A549 (cell line): Measurements from ENCODE around the gene FZD1. TPM values are rescaled to one million over a fixed set of nuclear protein-coding genes. Genes with fewer than 3 reads are reported as not detected.

Experiments
- ATAC-seq, 2 experiments: fragments of 200-7000 bp in 1 of 2; fragments of >200 bp in 1 of 2; cut with Nextera tagmentation in 1 of 2; cut with Tn5 transposase in 1 of 2; 3 replicates each; pipeline versions ENCODE4 v1.8.0 to v1.9.1; 2018 to 2020; ENCODE audit warnings: mild to moderate bottlenecking in 1 of 2, moderate library complexity in 1 of 2
- CTCF ChIA-PET: fragments of 300-600 bp; sonication (Branson Sonifier 250); formaldehyde crosslinking; extraction: SDS; loops from one replicate; lab custom pipeline; 2021; ENCODE audit warnings: antibody characterized with exemption, inconsistent platforms; lab: Yijun Ruan, JAX
- POLR2A ChIA-PET: fragments of 350-600 bp; formaldehyde crosslinking; extraction: SDS; loops from one replicate; lab custom pipeline; 2021; ENCODE audit warnings: antibody characterized with exemption, inconsistent platforms; lab: Yijun Ruan, JAX
- DNase-seq, 2 experiments: peaks; one replicate each; pipeline versions ENCODE4 v3.0.0 to v3.0.0-alpha.2; 2011 to 2016; ENCODE audit warnings: low read depth in 1 of 2, low spot score in 1 of 2
- FAIRE-seq: peaks from 2 replicates; lab custom pipeline; 2011; peaks lifted over from hg19 to GRCh38; lab: Jason Lieb, UNC
- H3K27ac ChIP-seq, 2 experiments: fragments of >200 bp; sonication (Bioruptor Twin); formaldehyde crosslinking; 3 replicates each; pipeline ENCODE4 v1.5.1; 2016 to 2017
- H3K4me1 ChIP-seq: fragments of >200 bp; sonication (Bioruptor Twin); formaldehyde crosslinking; 3 replicates; pipeline ENCODE4 v1.6.1; 2016
- H3K4me2 ChIP-seq: fragments of >200 bp; sonication (Bioruptor Twin); formaldehyde crosslinking; 3 replicates; pipeline ENCODE4 v1.6.1; 2016
- H3K4me3 ChIP-seq: fragments of >200 bp; sonication (Bioruptor Twin); formaldehyde crosslinking; 3 replicates; pipeline ENCODE4 v1.5.1; 2016
- H3K9me3 ChIP-seq: fragments of >200 bp; sonication (Bioruptor Twin); formaldehyde crosslinking; 3 replicates; pipeline ENCODE4 v1.6.1; 2016
- CBX8 ChIP-seq: fragments of 200-600 bp; sonication (generic); IDR thresholded peaks from 2 replicates; pipeline ENCODE4 v1.6.1; 2016
- CEBPB ChIP-seq, 2 experiments: fragments of >200 bp in 1 of 2; sonication (Bioruptor Twin) in 1 of 2; formaldehyde crosslinking in 1 of 2; IDR thresholded peaks; 2 replicates each; pipeline ENCODE4 v1.6.1; 2012 to 2016
- CHD4 ChIP-seq: fragments of 200-600 bp; sonication (generic); IDR thresholded peaks from 2 replicates; pipeline ENCODE4 v1.6.1; 2016; ENCODE audit warnings: antibody characterized with exemption, mild to moderate bottlenecking, borderline replicate concordance
- EHF ChIP-seq: fragments of 250-450 bp; sonication (Bioruptor Pico); IDR thresholded peaks from 2 replicates; pipeline ENCODE4 v1.5.0; 2020; ENCODE audit warnings: mild to moderate bottlenecking
- EHMT2 ChIP-seq: fragments of 200-600 bp; sonication (generic); IDR thresholded peaks from 2 replicates; pipeline ENCODE4 v1.6.1; 2016; ENCODE audit warnings: antibody characterized with exemption, low read depth, mild to moderate bottlenecking, moderate library complexity
- EP300 ChIP-seq, 2 experiments: fragments of >200 bp; sonication (Bioruptor Twin); formaldehyde crosslinking; IDR thresholded peaks; 2 replicates in 1 of 2; 3 replicates in 1 of 2; pipeline ENCODE4 v1.6.1; 2016 to 2017
- FOSB ChIP-seq: fragments of 250-450 bp; sonication (Bioruptor Pico); IDR thresholded peaks from 2 replicates; pipeline ENCODE4 v1.5.0; 2020; ENCODE audit warnings: mild to moderate bottlenecking, moderate library complexity
- FOXS1 ChIP-seq: fragments of 250-450 bp; sonication (Bioruptor Pico); IDR thresholded peaks from 2 replicates; pipeline ENCODE4 v1.5.0; 2020; ENCODE audit warnings: mild to moderate bottlenecking, moderate library complexity
- HEYL ChIP-seq: fragments of 250-450 bp; sonication (Bioruptor Pico); IDR thresholded peaks from 2 replicates; pipeline ENCODE4 v1.8.0; 2021; ENCODE audit warnings: mild to moderate bottlenecking, moderate library complexity
- MAZ ChIP-seq: fragments of 150-350 bp; IDR thresholded peaks from 2 replicates; pipeline ENCODE4 v1.6.1; 2014; ENCODE audit warnings: antibody characterized with exemption, low read depth, low read length, borderline replicate concordance
- PHF8 ChIP-seq: fragments of 200-600 bp; sonication (generic); IDR thresholded peaks from 2 replicates; pipeline ENCODE4 v1.6.1; 2016; ENCODE audit warnings: low read depth, mild to moderate bottlenecking, antibody characterized with exemption, moderate library complexity, borderline replicate concordance
- SMC3 ChIP-seq: fragments of >200 bp; sonication (Bioruptor Twin); formaldehyde crosslinking; IDR thresholded peaks from 3 replicates; pipeline ENCODE4 v1.6.1; 2018; ENCODE audit warnings: inconsistent platforms
- WGBS: methylation state at CpG from one replicate; pipeline ENCODE4 v1.1.6; 2017; ENCODE audit errors: missing lambda C conversion rate; 5-methylcytosine and 5-hydroxymethylcytosine counted together
- polyA plus RNA-seq, 4 experiments: library from polyadenylated mRNA; depleted of rRNA in 3 of 4; stranded (reverse); fragments of >200 nt; fragmentation: RNase III in 1 of 4; extraction: RNeasy Plus Mini Kit Qiagen cat#74134 plus additional on column Dnase treatment in 1 of 4; gene quantifications; 2 replicates in 3 of 4; 3 replicates in 1 of 4; pipeline ENCODE4 v1.2.3, GENCODE V29; 2011 to 2017
- TF ChIP-seq, protein P1 (sequence below): fragments of >200 bp; sonication (Bioruptor Twin); formaldehyde crosslinking; IDR thresholded peaks from 3 replicates; pipeline ENCODE4 v1.6.1; 2016
- TF ChIP-seq, protein P2 (sequence below): fragments of 450-650 bp; IDR thresholded peaks from 2 replicates; pipeline ENCODE4 v1.6.1; 2014; ENCODE audit warnings: antibody characterized with exemption
- TF ChIP-seq, protein P3 (sequence below): fragments of >200 bp; sonication (Bioruptor Twin); formaldehyde crosslinking; IDR thresholded peaks from 3 replicates; pipeline ENCODE4 v1.5.1; 2016
- TF ChIP-seq, protein P4 (sequence below): fragments of 250-450 bp; sonication (Bioruptor Pico); IDR thresholded peaks from 2 replicates; pipeline ENCODE4 v1.5.0; 2021; ENCODE audit warnings: mild to moderate bottlenecking, moderate library complexity, borderline replicate concordance
- TF ChIP-seq, protein P5 (sequence below): fragments of 200-600 bp; sonication (generic); IDR thresholded peaks from 2 replicates; pipeline ENCODE4 v1.6.1; 2016; ENCODE audit warnings: antibody characterized with exemption, mild to moderate bottlenecking, moderate library complexity

The FZD1 gene
- polyA plus RNA-seq, 2 of the 4 experiments (the other 2 are of a cell fraction) = 1.4 TPM

DNA sequence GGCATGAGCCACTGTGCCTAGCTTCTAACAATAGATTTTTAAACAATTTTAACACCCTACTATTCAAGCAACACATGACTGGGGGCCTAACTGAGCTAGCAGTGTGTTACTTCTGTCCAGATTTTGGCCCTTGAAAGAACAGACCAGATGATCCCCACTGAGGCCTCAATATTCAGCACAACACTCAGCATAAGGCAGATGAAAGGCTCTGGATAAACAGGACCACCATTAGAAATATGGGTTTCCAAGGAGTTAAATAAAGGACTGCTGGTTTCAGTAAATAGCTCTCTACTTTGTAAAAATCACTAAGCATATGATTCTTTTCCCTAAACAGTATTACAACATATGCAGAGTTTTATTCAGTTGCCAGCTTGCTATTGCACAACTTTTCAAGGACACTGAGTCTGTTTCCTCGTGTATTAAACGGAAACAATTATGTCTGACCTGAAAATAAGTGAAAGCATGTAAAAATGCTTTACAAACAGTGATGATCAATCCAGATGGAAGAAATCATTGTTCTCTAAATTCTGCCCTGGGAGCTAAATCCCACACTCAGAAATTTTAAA lies 23.8 kb upstream of the FZD1 start:
- POLR2A ChIA-PET = no interaction called here
- WGBS = 38% methylated on average over 2 of the region's 2 CpGs
- no peaks in the 10 kb centered on the region for H3K9me3 ChIP-seq
- no peaks in the 10 kb centered on the region for H3K4me1 ChIP-seq
- ATAC-seq = no peak
- H3K27ac ChIP-seq = no peak overlapping the region
- TF ChIP-seq CEBPB (IDR thresholded peaks at IDR 0.05) (peak; percentile 13 to 45; a peak in 2 of 4 replicates), EHMT2 (no peak)
- TF ChIP-seq, all 56 proteins: peak for 1
- H3K4me3 ChIP-seq = no peak overlapping the region
- no peak for FAIRE-seq
- CTCF ChIA-PET = interaction anchor here (1.1 to 1.5 kb wide), 2 partner anchors 9 to 11 kb away, joined by 3 read pairs; no protein-coding TSS in a partner anchor
- DNase-seq = no peak
- no peak overlapping the region for H3K4me2 ChIP-seq

DNA sequence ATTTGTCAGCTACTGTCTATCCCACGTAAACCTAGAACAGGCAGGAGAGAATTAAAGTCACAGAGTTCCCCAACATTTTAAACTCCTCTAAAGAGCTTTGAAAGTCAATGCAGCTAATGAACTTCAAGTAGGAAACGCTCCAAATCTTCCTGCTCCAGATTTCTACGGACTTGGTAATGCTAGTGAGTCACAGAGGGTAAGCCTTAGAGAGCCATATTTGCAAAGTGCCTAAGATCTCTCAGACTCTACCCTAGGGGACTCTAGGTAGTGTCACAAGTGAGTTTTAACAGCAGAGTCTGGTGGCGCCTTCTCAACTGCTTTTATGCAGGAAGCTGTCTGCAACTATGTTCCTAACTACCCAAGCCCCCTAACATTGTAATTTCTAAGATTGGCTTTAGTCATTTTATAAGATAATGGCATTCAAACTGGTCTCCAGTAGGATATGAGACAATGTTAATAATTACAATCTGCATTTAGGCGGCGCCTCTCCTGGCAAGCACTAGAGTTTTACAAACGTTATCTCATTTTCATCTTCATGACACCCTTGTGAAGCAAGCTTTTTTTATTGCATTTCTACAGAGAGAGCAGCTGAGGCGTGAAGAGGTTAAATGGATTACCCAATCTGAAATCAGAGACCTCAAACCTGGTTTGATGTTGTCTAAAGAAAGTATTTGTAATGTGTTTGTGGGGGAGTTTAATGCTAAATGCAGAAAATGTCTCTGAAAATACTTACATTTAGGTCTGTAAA lies 22.0 kb upstream of the FZD1 start:
- H3K4me1 ChIP-seq = no peaks in the 10 kb centered on the region
- FAIRE-seq = no peak
- ChIA-PET CTCF (no interaction called here), POLR2A (no interaction called here)
- no peak overlapping the region for H3K4me3 ChIP-seq
- no peak overlapping the region for H3K27ac ChIP-seq
- 28% methylated on average over 8 of the region's 8 CpGs for WGBS
- no peak for DNase-seq
- H3K9me3 ChIP-seq = no peaks in the 10 kb centered on the region
- TF ChIP-seq, protein P1, sequence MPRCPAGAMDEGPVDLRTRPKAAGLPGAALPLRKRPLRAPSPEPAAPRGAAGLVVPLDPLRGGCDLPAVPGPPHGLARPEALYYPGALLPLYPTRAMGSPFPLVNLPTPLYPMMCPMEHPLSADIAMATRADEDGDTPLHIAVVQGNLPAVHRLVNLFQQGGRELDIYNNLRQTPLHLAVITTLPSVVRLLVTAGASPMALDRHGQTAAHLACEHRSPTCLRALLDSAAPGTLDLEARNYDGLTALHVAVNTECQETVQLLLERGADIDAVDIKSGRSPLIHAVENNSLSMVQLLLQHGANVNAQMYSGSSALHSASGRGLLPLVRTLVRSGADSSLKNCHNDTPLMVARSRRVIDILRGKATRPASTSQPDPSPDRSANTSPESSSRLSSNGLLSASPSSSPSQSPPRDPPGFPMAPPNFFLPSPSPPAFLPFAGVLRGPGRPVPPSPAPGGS = no peak
- TF ChIP-seq, protein P2, sequence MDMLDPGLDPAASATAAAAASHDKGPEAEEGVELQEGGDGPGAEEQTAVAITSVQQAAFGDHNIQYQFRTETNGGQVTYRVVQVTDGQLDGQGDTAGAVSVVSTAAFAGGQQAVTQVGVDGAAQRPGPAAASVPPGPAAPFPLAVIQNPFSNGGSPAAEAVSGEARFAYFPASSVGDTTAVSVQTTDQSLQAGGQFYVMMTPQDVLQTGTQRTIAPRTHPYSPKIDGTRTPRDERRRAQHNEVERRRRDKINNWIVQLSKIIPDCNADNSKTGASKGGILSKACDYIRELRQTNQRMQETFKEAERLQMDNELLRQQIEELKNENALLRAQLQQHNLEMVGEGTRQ = no peak
- no peak for TF ChIP-seq FOSB (CRISPR knock-in tag)
- TF ChIP-seq, protein P3, sequence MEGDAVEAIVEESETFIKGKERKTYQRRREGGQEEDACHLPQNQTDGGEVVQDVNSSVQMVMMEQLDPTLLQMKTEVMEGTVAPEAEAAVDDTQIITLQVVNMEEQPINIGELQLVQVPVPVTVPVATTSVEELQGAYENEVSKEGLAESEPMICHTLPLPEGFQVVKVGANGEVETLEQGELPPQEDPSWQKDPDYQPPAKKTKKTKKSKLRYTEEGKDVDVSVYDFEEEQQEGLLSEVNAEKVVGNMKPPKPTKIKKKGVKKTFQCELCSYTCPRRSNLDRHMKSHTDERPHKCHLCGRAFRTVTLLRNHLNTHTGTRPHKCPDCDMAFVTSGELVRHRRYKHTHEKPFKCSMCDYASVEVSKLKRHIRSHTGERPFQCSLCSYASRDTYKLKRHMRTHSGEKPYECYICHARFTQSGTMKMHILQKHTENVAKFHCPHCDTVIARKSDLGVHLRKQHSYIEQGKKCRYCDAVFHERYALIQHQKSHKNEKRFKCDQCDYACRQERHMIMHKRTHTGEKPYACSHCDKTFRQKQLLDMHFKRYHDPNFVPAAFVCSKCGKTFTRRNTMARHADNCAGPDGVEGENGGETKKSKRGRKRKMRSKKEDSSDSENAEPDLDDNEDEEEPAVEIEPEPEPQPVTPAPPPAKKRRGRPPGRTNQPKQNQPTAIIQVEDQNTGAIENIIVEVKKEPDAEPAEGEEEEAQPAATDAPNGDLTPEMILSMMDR = no peak
- TF ChIP-seq MAZ = no peak
- TF ChIP-seq CHD4 = no peak
- no peak for TF ChIP-seq FOXS1 (CRISPR knock-in tag)
- no peak for TF ChIP-seq SMC3
- TF ChIP-seq, protein P4, sequence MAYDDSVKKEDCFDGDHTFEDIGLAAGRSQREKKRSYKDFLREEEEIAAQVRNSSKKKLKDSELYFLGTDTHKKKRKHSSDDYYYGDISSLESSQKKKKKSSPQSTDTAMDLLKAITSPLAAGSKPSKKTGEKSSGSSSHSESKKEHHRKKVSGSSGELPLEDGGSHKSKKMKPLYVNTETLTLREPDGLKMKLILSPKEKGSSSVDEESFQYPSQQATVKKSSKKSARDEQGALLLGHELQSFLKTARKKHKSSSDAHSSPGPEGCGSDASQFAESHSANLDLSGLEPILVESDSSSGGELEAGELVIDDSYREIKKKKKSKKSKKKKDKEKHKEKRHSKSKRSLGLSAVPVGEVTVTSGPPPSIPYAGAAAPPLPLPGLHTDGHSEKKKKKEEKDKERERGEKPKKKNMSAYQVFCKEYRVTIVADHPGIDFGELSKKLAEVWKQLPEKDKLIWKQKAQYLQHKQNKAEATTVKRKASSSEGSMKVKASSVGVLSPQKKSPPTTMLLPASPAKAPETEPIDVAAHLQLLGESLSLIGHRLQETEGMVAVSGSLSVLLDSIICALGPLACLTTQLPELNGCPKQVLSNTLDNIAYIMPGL (CRISPR knock-in tag) = no peak
- TF ChIP-seq HEYL = no peak
- TF ChIP-seq EHF (CRISPR knock-in tag) = no peak
- no peak for TF ChIP-seq PHF8
- no peak for TF ChIP-seq EP300 (IDR thresholded peaks at IDR 0.05)
- TF ChIP-seq, protein P5, sequence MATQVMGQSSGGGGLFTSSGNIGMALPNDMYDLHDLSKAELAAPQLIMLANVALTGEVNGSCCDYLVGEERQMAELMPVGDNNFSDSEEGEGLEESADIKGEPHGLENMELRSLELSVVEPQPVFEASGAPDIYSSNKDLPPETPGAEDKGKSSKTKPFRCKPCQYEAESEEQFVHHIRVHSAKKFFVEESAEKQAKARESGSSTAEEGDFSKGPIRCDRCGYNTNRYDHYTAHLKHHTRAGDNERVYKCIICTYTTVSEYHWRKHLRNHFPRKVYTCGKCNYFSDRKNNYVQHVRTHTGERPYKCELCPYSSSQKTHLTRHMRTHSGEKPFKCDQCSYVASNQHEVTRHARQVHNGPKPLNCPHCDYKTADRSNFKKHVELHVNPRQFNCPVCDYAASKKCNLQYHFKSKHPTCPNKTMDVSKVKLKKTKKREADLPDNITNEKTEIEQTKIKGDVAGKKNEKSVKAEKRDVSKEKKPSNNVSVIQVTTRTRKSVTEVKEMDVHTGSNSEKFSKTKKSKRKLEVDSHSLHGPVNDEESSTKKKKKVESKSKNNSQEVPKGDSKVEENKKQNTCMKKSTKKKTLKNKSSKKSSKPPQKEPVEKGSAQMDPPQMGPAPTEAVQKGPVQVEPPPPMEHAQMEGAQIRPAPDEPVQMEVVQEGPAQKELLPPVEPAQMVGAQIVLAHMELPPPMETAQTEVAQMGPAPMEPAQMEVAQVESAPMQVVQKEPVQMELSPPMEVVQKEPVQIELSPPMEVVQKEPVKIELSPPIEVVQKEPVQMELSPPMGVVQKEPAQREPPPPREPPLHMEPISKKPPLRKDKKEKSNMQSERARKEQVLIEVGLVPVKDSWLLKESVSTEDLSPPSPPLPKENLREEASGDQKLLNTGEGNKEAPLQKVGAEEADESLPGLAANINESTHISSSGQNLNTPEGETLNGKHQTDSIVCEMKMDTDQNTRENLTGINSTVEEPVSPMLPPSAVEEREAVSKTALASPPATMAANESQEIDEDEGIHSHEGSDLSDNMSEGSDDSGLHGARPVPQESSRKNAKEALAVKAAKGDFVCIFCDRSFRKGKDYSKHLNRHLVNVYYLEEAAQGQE = no peak
- no peak for TF ChIP-seq CBX8
- peak; percentile 34 to 54; a peak in 2 of 6 replicates for ATAC-seq
- no peak overlapping the region for H3K4me2 ChIP-seq
